Measurements from ENCODE around the gene MAN2A2.

DNA sequence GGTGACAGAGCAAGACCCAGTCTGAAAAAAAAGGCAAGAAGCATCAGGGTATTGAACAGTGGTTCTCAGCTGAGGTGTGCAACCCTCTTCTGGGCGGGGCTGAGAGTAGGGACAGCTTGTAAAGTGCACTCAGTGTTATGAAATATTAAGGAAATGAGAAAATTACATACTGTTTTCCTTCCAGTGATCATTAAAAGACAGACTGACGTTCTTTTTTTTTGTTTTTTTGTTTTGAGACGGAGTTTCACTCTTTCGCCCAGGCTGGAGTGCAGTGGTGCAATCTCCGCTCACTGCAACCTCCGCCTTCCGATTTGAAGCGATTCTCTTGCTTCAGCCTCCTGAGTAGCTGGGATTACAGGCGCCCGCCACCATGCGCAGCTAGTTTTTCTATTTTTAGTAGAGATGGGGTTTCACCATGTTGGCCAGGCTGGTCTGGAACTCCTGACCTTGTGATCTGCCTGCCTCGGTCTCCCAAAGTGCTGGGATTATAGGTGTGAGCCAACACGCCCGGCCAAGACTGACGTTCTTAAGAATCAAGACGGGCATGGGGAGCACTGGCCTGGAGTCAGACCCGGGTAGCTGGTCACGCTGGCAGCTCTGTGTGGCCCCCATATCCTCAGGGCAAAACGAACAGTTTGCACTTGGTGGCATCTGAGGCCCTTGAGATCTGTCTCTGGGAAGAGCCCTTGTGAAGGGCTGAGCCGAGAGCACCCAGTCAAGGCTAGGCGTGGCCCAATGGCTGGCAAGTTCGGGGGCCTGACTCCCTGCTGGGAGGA is 11.4 kb downstream of the MAN2A2 start:
- TF ChIP-seq, protein P1, sequence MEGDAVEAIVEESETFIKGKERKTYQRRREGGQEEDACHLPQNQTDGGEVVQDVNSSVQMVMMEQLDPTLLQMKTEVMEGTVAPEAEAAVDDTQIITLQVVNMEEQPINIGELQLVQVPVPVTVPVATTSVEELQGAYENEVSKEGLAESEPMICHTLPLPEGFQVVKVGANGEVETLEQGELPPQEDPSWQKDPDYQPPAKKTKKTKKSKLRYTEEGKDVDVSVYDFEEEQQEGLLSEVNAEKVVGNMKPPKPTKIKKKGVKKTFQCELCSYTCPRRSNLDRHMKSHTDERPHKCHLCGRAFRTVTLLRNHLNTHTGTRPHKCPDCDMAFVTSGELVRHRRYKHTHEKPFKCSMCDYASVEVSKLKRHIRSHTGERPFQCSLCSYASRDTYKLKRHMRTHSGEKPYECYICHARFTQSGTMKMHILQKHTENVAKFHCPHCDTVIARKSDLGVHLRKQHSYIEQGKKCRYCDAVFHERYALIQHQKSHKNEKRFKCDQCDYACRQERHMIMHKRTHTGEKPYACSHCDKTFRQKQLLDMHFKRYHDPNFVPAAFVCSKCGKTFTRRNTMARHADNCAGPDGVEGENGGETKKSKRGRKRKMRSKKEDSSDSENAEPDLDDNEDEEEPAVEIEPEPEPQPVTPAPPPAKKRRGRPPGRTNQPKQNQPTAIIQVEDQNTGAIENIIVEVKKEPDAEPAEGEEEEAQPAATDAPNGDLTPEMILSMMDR (IDR thresholded peaks at IDR 0.05), result no peak
- TF ChIP-seq POLR2AphosphoS5 (IDR thresholded peaks at IDR 0.05) (no peak), POLR2A (IDR thresholded peaks at IDR 0.05) (no peak), EP300 (IDR thresholded peaks at IDR 0.05; ENCODE audit: low read depth) (no peak)
